HG03025 (cell line): ENCODE results near the gene RNF10.
"Not testable (repeated sequence)": the region's sequence is repeated elsewhere in the genome, so short reads cannot be mapped to it uniquely, and the experiment has no call there.

Experiments used
- ATAC-seq: cut with Tn5 transposase; IDR thresholded peaks from one replicate; pipeline ENCODE4 v1.9.1; 2021; ENCODE audit warnings: mild to moderate bottlenecking, moderate library complexity; ENCODE audit not compliant: unreplicated experiment, low FRiP score

The RNF10 gene

DNA sequence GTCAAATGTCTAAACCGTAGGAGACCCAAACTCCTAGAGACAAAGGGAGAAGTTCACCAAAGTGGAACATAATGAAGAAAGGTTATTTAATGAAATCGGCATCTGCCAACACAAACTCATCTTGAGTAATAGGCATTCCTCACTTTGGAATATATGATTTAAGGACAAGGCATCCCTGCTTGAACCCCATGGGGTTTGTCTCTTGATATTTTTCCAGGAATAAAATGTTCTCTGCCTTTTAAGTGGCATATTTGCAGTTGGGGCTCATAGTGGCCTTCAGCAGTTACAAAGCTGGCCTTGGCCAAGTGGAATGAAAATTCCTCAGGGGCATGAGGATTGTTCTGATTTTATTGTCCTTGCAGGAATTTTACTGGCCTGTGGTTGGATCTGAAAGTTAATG is 40.0 kb downstream of the RNF10 start:
- ATAC-seq, result no peak

DNA sequence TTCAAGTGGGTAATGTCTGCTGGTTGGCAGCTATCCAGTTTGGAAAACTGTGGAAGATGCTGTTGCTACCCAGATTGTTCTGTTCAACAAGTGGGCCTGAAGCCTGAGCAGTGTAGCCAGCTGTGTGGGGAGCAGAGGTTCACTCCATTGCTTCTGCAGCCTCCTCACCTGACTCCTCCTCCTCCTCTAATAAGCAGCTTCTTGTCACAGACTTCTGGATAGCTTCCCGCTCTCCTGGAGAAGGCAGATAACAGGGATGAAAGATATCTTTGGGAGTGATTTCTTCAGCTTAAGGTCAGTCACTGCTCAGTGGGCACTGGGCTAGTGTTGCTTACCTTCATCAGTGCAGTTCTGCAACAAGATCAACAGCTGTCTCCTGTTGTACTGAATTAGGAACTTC is 45.0 kb downstream of the RNF10 start:
- no peak for ATAC-seq

DNA sequence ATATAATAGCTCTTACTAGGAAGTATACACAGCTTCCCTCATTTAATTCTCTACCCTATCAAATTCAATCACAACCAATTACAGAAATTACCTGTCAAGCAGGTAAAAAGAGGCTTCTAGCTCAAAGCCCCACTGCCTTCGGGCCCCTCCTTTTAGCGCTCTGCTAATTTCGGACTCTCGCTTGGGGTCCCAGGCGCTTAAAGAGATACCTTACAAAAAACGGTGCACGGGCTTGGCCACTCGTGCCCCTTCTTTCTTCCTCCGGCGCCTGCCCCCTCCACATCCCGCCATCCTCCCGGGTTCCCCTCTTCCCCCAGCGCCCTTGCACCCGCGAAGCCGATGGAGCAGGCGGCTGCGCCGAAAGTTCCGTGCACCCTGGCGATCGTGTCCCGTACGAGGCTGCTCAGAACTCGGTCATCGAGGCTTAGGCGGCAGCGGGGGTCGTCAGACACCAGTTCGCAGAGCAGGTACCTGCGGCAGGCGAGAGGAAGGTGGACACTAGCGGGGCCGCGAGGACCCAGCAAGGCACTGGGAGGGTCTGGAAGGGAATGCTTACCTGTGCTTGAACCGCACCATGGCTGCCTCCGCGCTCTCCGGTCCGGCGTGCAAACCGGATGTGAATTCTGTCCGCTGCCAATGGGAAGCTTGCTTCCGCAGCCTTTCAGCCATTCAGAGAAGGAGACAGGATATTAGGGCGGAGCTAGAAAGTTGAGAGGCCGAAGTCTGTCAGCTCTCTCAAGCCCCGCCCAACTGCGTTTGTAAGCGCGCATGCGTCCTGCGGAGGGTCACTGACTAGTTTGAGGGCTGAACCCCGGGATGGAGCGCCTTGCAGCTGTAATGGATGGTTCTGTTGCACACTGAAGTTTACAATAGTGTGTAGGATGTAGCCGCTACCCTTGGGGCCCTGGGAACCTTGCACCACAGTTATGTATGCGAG is 46.9 kb downstream of the RNF10 start, which contains the start of gene POP5:
POP5 (minus strand) TSS at position 616 of the 937 bp plus-strand sequence; CDS start at position 576, 40 bp downstream.
- ATAC-seq, result peak; percentile 80

DNA sequence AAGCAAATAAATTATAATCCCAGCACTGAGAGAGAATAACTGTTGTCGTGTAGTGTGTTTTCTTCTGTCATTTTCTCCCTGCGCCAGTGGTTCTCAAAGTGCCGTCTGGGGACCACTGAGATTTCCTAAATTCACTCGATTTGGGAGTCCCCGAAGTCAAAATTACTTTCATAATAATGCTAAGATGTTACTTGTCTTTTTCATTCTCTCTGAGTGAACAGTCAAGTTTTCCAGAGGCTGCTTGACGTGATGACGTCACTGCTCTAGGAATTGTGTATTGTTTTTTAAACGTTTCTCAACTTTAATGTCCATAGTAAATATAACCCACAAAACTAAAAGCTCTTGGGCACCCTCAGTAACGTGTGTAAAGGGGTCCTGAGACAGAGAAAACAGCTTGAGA is 47.8 kb downstream of the RNF10 start:
- no peak for ATAC-seq

DNA sequence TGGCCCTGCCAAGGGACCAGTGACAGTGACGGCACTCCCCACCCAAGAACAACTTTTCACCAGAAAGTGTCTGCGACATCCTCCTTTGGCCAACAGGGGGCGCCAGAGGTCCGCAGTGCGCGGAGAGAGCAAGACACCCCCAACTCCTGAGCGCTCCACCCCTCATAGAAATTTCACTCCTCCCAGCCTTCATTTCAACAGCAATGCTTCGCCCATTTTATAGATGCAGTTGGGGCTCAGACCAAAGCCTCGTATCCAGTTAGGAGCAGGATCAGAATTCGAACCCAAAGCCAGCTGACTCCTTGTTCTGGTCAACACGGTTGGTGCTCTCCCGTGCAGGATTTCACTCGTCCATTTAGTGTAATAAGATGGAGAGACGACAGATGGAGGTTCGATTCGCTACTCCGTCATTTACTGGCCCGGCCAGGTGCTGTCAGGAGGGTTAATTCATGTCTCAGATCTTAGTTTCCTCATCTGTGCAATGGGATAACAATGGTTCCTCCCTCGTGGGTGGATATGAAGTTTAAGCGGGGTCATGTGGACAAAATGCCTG is 49.4 kb downstream of the RNF10 start:
- no peak for ATAC-seq

DNA sequence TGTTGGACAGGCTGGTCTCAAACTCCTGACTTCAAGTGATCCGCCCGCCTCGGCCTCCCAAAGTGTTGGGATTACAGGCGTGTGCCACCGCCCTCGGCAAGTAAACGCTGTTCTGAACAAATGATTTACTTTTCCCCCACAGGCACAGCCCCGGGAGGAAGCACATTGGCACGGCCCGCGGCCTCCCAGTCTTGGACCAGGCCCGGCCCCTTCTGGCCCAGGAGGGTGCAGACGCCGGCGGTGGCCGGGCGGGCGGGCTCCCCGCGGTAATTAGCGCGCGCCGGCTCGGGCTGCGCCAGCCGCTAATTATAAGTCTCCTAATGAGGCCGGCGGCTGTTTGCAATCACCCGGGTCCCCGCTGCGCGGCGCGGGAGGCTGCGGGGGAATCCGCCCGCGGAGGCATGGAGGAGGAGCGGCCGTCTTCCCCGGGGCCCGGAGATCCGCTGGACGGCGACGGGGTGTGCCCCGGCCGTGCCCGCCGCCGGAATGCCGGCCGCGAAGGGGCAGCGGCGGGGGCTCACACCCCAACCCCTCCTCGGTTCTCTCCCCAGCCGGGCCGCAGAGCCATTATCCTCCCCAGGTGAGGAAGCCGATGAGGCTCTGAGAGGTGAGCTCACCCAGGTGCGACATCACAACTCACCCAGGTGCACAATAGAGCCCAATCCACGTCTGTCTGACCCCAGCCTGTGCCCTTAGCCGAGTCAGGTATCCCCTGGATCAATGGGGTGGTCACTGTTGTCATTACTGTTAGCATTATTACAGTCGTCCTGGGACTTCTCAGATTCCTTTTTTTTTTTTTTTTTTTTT is 50.4 kb downstream of the RNF10 start:
- ATAC-seq, result no peak

DNA sequence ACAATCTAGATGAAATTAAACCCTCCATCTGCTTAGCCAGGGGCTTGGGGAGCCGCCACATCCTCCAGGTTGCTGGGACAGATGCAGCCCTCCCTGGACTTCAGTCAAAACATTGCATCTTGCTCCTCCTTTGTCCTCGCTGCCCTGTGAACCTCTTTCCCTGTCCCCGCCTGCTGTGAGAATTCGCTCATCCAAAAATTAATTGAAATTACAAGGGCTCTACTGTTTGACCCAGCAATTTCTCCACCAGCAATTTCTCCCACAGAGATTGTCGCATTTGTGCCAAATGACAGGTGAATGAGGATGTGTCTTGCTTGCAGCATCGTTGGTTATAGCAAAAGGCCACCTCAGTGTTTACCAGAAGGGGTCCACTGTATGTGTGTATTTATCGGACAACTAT is 52.0 kb downstream of the RNF10 start:
- ATAC-seq, result no peak

DNA sequence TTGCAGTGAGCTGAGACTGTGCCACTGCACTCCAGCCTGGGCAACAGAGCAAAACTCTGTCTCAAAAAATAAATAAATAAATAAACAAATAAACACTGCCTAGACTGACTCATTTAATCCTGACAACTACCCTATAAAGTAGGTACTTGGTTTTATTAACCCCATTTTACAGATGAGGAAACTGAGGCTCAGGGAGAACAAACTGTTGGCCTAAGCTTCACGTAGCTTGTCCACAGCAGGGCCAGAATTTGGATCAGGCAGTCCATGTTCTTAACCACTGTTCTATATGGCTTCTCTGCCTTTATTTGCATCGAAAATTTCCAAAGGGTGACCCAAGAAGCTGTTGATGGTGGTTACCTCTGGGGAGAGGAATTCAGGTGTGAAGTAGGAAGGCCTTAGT is 52.7 kb downstream of the RNF10 start:
- no peak for ATAC-seq

DNA sequence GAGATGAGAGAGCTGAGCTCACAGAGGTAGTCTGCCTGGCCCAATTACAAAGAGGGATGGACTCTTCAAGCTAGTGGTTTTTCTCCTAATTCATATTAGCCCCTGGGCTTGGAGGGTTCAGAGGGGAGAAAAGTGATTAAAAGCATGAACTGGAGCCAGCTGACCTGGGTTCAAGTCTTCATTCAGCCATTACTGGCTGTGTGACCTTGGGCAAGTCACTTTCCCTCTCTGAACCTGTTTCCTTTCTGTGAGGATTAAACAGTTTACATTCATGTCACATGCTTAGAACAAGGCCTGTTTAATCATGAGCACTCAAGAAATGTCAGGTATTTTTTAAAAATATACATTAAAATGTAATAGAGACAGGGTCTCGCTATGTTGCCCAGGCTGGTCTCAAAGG is 54.2 kb downstream of the RNF10 start:
- ATAC-seq, result no peak

DNA sequence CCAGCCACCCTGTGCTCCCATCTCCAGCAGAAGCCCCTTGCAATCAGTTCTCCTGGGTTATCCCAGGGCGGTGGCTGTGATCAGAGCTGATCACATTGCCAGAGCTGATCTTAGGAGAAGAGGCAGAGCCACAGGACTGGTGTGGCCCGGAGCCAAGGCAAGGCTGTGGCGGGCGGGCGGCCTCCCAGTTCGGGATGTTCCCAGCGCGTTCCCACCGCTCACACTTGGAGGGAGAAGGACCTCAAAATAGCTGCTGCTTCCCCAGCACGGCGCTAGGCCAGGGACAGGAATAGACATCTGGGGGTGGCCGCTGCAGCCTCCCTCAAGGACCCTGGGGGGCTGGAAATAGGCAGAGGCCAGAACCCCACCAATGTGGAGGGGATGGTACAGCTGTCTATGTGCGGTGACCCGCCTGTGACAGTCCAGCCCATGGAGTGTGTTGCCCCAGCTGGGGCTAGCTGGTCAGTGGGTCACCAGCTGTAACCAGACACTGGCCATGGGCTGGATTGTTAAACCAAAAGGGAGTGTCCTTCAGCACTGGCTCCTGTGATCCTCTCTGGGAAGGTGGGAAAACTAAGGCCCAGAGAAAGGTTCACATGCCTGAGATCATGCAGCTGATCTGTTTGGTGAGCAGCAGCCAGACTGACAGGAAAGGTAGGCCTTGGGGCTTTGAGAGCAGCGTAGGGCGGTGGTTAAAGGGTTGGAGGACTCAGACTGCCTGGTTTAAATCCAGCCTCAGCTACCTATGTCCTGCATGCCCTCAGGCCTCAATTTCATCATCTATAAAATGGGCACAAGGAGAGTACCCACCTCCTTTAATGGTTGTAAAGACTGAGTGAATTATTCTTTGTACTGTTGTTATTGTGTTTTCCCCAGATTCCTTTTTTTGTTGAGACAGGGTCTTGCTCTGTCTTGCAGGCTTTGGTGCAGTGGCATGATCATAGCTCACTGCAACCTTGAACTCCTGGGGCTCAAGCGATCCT is 55.1 kb downstream of the RNF10 start:
- ATAC-seq, result no peak

DNA sequence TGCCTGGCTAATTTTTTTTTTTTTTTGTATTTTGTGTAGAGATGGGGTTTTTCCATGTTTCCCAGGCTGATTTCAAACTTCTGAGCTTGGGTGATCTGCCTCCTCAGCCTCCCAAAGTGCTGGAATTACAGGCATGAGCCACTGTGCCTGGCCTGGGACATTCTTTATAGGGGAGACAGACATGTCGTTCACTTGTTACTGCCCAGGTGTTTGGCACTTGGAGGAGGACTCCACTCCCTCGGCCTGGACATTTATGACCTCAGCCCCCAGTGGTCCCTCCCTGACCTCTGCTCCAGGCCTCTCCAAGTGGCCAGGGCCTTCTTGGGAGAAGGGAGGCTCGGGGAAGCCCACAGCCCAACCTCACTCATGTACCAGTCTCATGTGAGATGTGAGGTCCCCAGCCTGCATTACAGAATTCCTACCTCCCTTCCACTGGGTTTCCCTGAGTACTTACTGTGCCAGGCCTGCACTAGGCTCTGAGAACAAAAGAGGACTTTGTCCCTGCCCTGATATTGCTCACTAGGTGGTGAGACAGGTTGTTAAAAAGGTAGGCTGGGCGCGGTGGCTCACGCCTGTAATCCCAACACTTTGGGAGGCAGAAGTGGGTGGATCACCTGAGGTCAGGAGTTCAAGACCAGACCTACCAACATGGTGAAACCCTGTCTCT is 56.7 kb downstream of the RNF10 start:
- ATAC-seq, result no peak

DNA sequence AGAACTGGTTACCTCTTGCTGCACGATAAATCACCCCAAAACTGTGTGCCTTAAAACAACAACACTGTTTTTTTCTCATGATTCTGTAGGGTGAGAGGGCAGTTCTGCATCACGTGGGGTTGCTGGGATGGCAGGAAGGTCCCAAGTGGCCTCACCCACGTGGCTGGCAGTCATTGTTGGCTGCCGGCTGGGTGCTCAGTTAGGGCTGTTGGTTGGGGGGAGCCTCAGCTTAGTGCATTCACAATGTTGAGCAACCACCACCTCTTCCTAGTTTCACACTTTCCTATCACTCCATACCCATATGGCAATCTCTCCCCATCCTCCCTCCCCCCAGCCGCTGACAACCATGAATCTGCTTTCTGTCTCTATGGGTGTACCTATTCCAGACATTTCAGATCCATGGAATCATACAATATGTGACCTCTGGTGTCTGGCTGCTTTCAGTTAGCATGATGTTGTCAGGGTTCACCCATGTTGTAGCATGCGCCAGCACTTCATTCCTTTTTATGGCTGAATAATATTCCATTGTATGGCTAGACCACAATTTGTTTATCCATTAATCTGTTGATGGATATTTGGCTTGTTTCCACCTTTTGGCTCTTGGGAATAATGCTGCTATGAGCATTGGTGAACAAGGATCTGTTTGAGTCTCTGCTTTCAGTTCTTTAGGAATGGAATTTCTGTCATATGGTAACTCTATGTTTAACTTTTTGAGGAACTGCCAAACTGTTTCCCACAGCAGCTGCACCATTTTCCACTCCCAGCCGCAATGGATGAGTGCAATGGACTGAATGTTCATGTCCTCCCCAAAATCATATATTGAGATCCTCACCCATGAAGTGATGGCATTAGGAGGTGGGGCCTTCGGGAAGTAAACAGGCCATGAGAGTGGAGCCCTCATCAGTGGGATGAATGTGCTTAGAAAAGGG is 58.2 kb downstream of the RNF10 start:
- no peak for ATAC-seq

DNA sequence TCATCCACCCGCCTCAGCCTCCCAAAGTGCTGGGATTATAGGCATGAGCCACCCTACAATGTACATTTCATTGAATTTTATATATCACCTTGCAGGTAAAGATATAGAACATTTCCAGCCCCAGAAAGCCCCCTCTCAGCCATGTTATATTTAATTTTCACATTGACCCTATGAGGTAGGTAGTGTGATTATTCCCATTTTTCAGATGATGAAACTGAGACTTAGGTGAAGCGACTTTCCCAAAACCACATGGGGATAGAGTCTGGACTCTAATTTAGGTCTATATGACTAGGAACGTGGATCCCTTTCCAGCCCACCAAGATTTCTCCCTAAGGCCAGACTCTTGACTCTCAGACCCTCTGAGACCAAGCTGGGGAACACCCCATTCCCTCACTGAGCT is 62.7 kb downstream of the RNF10 start:
- ATAC-seq, result no peak

DNA sequence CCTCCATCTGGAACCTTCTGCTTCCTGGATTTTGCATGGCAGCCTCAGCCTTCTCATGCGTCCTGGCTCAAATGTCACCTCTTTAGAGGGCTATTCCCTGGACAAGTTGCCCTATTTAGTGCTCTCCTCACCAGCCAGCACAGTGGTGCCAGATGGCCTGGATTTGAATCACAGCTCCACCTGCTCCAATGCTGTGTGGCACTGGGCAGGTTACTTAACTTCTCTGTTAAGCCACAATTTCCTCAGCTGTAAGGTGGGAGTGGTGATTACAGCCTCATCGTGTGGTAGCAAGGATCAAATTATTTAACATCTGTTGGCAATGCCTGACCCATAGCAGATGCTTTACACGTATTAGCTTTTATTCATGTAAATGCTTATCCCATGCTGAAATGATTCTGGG is 63.7 kb downstream of the RNF10 start:
- ATAC-seq, result no peak

DNA sequence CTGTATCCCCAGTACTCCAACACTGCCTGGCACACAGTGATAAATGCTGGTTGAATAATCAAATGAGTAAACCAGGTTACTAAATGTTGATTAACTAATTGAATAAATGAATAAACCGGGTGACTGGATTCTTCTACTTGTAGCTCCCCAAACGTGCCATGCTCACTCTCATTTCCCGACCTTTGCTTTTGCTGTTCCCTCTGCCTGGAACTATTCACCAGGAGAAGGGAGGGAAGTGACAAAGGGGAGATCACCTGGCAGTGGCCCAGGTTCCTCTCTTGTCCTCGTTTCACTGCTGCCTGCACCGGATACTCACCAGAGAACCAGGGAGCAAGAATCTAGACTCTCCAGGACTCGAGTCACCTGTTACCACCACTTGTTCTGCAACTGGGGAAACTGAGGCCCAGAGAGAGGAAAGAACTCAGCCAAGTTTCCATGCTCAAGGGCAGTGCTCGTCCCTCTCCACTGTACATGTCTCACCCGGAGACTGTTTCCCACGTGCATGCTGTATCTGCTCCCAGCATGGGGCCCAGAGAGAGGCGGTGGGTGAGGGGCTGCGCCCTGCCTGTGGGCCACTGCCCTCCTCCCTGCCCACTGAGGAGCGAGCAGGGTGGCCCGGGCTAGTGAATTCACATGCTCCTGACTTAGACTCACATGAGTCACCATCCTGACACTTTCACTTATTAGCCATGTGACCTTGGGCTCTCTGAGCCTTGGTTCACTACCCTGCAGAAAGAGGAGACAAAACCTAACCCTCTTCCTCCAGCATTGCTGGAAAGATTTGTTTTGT is 64.7 kb downstream of the RNF10 start:
- ATAC-seq, result no peak

DNA sequence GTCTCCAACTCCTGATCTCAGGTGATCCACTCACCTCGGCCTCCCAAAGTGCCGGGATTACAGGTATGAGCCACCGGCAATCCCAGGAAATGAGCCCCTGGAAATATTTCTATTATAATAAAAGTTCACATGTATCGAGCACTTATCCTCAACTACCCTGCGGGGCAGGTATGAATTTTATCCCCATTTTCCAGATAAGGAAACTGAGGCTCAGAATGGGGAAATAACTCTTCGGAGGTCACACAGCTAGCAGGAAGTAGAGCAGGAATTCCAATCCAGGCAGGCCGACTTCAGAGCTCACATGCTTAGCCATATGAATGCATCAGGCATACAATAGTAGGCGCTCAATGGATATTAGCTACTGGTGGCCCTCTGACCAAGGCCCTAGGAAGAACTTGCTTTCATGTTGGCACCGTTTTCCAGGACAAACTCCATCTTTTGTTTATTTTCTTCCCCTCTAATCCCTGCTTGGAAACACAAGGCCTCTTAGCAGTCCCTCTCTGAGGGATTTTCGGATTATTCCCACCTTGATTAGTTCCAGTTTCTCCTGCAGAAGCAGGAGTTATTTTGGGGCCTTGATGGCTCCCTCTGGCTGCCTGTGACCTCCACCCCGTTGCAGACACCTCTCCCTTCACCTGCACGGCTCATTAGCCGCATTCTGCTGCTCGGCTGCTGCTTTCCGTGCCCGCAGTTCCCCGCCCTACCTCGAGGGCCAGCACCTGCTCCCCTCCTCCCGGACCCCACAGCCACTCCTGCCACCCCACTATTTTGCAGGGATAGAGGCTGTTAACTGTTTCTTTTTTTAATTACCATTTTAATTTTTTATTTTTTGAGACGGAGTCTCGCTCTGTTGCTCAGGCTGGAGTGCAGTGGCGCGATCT is 65.8 kb downstream of the RNF10 start:
- no peak for ATAC-seq

DNA sequence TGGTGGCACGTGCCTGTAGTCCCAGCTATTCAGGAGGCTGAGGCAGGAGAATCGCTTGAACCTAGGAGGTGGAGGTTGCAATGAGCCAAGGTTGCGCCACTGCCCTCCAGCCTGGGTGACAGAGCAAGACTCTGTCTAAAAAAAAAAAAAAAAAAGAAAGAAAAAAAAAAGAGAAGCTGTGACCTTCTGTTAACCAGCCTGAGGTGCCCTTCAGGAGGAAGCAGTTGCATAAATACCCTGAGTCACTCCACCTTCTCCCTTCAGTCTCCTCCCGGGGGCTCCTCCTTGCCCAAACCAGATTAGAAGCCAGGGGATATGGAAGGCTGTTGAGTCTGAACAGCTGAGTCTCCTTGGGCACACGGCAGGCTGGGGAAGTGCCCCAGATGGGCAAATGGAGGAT is 68.3 kb downstream of the RNF10 start:
- not testable (repeated sequence) for ATAC-seq
